Liver (tissue), 9 donors: ENCODE measurements around the gene CEP295NL. TPM values are rescaled to one million over a fixed set of nuclear protein-coding genes. Genes with fewer than 3 reads are reported as not detected.

Source experiments
- DNase-seq: peaks from one replicate; pipeline ENCODE4 v3.0.0-alpha.2; 2017; ENCODE audit warnings: low spot score
- H3K27ac ChIP-seq, 2 donors: one replicate each; pipeline ENCODE4 v1.7.0; 2013; ENCODE audit warnings: inconsistent platforms in 2 of 2, low read length in 2 of 2, control low read depth in 1 of 2, low read depth in 1 of 2, mild to moderate bottlenecking in 1 of 2
- H3K27me3 ChIP-seq, 4 donors: one replicate each; pipeline versions ENCODE4 v1.6.1 to v1.7.0; 2013; ENCODE audit warnings: low read length in 3 of 4, inconsistent platforms in 1 of 4, mild to moderate bottlenecking in 1 of 4, moderate library complexity in 1 of 4; ENCODE audit not compliant: control insufficient read depth in 4 of 4, insufficient read depth in 4 of 4
- H3K36me3 ChIP-seq, 4 donors: one replicate each; pipeline versions ENCODE4 v1.6.1 to v1.7.0; 2013; ENCODE audit warnings: low read length in 3 of 4, mild to moderate bottlenecking in 3 of 4, low read depth in 1 of 4, moderate library complexity in 1 of 4; ENCODE audit not compliant: control insufficient read depth in 4 of 4, insufficient read depth in 3 of 4
- H3K4me1 ChIP-seq, 4 donors: one replicate each; pipeline versions ENCODE4 v1.6.1 to v1.7.0; 2013; ENCODE audit warnings: low read length in 3 of 4, mild to moderate bottlenecking in 3 of 4, moderate library complexity in 1 of 4; ENCODE audit not compliant: control insufficient read depth in 4 of 4, insufficient read depth in 4 of 4
- H3K4me3 ChIP-seq, 3 donors: one replicate each; pipeline versions ENCODE4 v1.6.1 to v1.7.0; 2013; ENCODE audit warnings: low read length in 3 of 3, control low read depth in 1 of 3, low read depth in 1 of 3, mild to moderate bottlenecking in 1 of 3
- H3K9ac ChIP-seq, 2 donors: one replicate each; pipeline ENCODE4 v1.7.0; 2013; ENCODE audit warnings: low read length in 2 of 2, mild to moderate bottlenecking in 2 of 2, moderate library complexity in 2 of 2, control low read depth in 1 of 2, low read depth in 1 of 2
- H3K9me3 ChIP-seq, 4 donors: one replicate each; pipeline versions ENCODE4 v1.6.1 to v1.7.0; 2013; ENCODE audit warnings: low read length in 3 of 4; ENCODE audit not compliant: control insufficient read depth in 4 of 4
- ATF3 ChIP-seq: IDR thresholded peaks from 2 replicates; pipeline ENCODE4 v1.6.1; 2016; ENCODE audit warnings: antibody characterized with exemption
- EGR1 ChIP-seq, 2 donors: IDR thresholded peaks; 2 replicates each; pipeline ENCODE4 v1.6.1; 2016 to 2018; ENCODE audit warnings: antibody characterized with exemption in 2 of 2, low read depth in 2 of 2
- FOXA2 ChIP-seq: IDR thresholded peaks from 2 replicates; pipeline ENCODE4 v1.6.1; 2016; ENCODE audit warnings: antibody characterized with exemption
- GABPA ChIP-seq, 2 donors: IDR thresholded peaks in 1 of 2; conservative IDR thresholded peaks in 1 of 2; 2 replicates each; pipeline ENCODE4 v1.6.1; 2016; ENCODE audit warnings: antibody characterized with exemption in 2 of 2, mild to moderate bottlenecking in 1 of 2, moderate library complexity in 1 of 2
- HNF4A ChIP-seq, 2 donors: conservative IDR thresholded peaks; 2 replicates each; pipeline ENCODE4 v1.6.1; 2016; ENCODE audit warnings: antibody characterized with exemption in 2 of 2, mild to moderate bottlenecking in 2 of 2
- JUND ChIP-seq, 2 donors: IDR thresholded peaks; 2 replicates each; pipeline ENCODE4 v1.6.1; 2016; ENCODE audit warnings: antibody characterized with exemption in 2 of 2
- NR2F2 ChIP-seq: IDR thresholded peaks from 2 replicates; pipeline ENCODE4 v1.6.1; 2016; ENCODE audit warnings: antibody characterized with exemption
- RXRA ChIP-seq, 2 donors: IDR thresholded peaks; 2 replicates each; pipeline ENCODE4 v1.6.1; 2017 to 2018; ENCODE audit warnings: antibody characterized with exemption in 2 of 2, mild to moderate bottlenecking in 1 of 2
- SP1 ChIP-seq: IDR thresholded peaks from 2 replicates; pipeline ENCODE4 v1.6.1; 2018; ENCODE audit warnings: antibody characterized with exemption, mild to moderate bottlenecking
- TAF1 ChIP-seq: conservative IDR thresholded peaks from 2 replicates; pipeline ENCODE4 v1.6.1; 2016; ENCODE audit warnings: antibody characterized with exemption, mild to moderate bottlenecking
- YY1 ChIP-seq: IDR thresholded peaks from 2 replicates; pipeline ENCODE4 v1.6.1; 2016; ENCODE audit warnings: antibody characterized with exemption, mild to moderate bottlenecking
- ZBTB33 ChIP-seq: IDR thresholded peaks from 2 replicates; pipeline ENCODE4 v1.6.1; 2016; ENCODE audit warnings: antibody characterized with exemption
- WGBS: extraction: QIAGEN DNeasy Blood & Tissue Kit; methylation state at CpG from one replicate; pipeline ENCODE4 v1.1.7; 2013; 5-methylcytosine and 5-hydroxymethylcytosine counted together
- polyA plus RNA-seq, 2 donors: library from polyadenylated mRNA; stranded (reverse) in 1 of 2; unstranded in 1 of 2; fragments of 200-250 nt in 1 of 2; fragments of >200 nt in 1 of 2; fragmentation: Nextera tagmentation in 1 of 2; extraction: Ambion mirVana in 1 of 2; gene quantifications; one replicate each; pipeline versions ENCODE4 v1.2.1 to v1.2.3, GENCODE V29; 2013 to 2015
- total RNA-seq, 2 donors: library from RNA; depleted of rRNA; stranded (reverse); fragments of >200 nt; gene quantifications; one replicate each; pipeline ENCODE4 v1.2.3, GENCODE V29; 2014
- TF ChIP-seq, protein P1 (sequence below): IDR thresholded peaks from 2 replicates; pipeline ENCODE4 v1.6.1; 2016; ENCODE audit warnings: antibody characterized with exemption
- TF ChIP-seq, protein P2 (sequence below): IDR thresholded peaks from 2 replicates; pipeline ENCODE4 v1.6.1; 2016; ENCODE audit warnings: antibody characterized with exemption, mild to moderate bottlenecking
- donor health status: healthy.
- donor health status: healthy.
- donor health status: healthy.
- donor health status: healthy.
- donor health status: healthy.

Gene CEP295NL
- total and polyA plus RNA-seq, 4 donors: 0.28 to 1.0 TPM; not detected in 2

DNA sequence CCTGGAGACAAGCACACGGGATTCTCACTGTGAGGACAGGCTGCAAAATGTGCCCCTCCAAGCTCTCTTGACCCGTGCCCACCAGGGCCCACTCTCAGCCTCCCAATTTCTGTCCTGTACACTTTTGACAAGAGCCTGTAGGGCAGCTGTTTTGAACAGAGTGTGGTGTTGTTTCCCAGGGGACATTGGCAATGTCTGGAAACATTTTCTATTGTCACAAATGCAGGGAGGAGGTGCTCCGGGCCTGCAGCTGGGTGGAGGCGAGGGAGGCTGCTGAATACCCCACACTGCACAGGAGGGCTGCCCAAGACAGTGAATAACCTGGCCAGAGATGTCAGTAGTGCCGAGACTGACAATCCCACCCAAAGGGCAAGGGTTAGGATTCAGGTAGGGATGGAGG lies 10.5 kb downstream of the CEP295NL start:
- WGBS: 72% methylated on average over 5 of the region's 5 CpGs
- no peak for DNase-seq
- H3K9me3 ChIP-seq: no peaks in the 10 kb centered on the region
- H3K4me3 ChIP-seq: no peak overlapping the region
- no peak overlapping the region for H3K27ac ChIP-seq
- no peak overlapping the region for H3K9ac ChIP-seq
- no peaks in the 10 kb centered on the region for H3K36me3 ChIP-seq
- peaks cover 0 to 6% (median 0%) of the 10 kb centered on the region in 4 donors for H3K4me1 ChIP-seq
- no peaks in the 10 kb centered on the region for H3K27me3 ChIP-seq
- TF ChIP-seq YY1 (no peak), EGR1 (IDR thresholded peaks at IDR 0.05; ENCODE audit: low read depth in 2 of 2) (no peak), TAF1 (no peak), ATF3 (no peak), SP1 (no peak), JUND (IDR thresholded peaks at IDR 0.05) (no peak), NR2F2 (no peak), FOXA2 (no peak)
- TF ChIP-seq, protein P1, sequence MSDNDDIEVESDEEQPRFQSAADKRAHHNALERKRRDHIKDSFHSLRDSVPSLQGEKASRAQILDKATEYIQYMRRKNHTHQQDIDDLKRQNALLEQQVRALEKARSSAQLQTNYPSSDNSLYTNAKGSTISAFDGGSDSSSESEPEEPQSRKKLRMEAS: no peak
- TF ChIP-seq, protein P2, sequence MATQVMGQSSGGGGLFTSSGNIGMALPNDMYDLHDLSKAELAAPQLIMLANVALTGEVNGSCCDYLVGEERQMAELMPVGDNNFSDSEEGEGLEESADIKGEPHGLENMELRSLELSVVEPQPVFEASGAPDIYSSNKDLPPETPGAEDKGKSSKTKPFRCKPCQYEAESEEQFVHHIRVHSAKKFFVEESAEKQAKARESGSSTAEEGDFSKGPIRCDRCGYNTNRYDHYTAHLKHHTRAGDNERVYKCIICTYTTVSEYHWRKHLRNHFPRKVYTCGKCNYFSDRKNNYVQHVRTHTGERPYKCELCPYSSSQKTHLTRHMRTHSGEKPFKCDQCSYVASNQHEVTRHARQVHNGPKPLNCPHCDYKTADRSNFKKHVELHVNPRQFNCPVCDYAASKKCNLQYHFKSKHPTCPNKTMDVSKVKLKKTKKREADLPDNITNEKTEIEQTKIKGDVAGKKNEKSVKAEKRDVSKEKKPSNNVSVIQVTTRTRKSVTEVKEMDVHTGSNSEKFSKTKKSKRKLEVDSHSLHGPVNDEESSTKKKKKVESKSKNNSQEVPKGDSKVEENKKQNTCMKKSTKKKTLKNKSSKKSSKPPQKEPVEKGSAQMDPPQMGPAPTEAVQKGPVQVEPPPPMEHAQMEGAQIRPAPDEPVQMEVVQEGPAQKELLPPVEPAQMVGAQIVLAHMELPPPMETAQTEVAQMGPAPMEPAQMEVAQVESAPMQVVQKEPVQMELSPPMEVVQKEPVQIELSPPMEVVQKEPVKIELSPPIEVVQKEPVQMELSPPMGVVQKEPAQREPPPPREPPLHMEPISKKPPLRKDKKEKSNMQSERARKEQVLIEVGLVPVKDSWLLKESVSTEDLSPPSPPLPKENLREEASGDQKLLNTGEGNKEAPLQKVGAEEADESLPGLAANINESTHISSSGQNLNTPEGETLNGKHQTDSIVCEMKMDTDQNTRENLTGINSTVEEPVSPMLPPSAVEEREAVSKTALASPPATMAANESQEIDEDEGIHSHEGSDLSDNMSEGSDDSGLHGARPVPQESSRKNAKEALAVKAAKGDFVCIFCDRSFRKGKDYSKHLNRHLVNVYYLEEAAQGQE: no peak

GRCh38 chr17:78892062-78892456 lies 10.9 kb downstream of the CEP295NL start:
- peaks cover 0 to 6% (median 0%) of the 10 kb centered on the region in 4 donors for H3K4me1 ChIP-seq
- no peak for DNase-seq
- H3K9ac ChIP-seq: no peak overlapping the region

GRCh38 chr17:78891406-78892061 lies 11.5 kb downstream of the CEP295NL start:
- DNase-seq: no peak
- Histone ChIP-seq H3K27ac (peak overlapping the region in 1 of 2 donors; percentile 36), H3K36me3 (no peaks in the 10 kb centered on the region), H3K4me3 (no peak overlapping the region), H3K9ac (no peak overlapping the region), H3K27me3 (no peaks in the 10 kb centered on the region), H3K9me3 (no peaks in the 10 kb centered on the region), H3K4me1 (peaks cover 0 to 6% (median 0%) of the 10 kb centered on the region in 4 donors)
- TF ChIP-seq, protein P2: no peak
- TF ChIP-seq, protein P1: no peak
- TF ChIP-seq SP1: no peak
- TF ChIP-seq TAF1: no peak
- no peak for TF ChIP-seq ZBTB33
- no peak for TF ChIP-seq RXRA (IDR thresholded peaks at IDR 0.05)
- WGBS: 78% methylated on average over 21 of the region's 21 CpGs

More at GRCh38 chr17:78892062-78892456, 10.9 kb downstream of the CEP295NL start:
- Histone ChIP-seq H3K27ac (no peak overlapping the region), H3K36me3 (no peaks in the 10 kb centered on the region), H3K4me3 (no peak overlapping the region), H3K9me3 (no peaks in the 10 kb centered on the region), H3K27me3 (no peaks in the 10 kb centered on the region)
- no peak for TF ChIP-seq YY1
- TF ChIP-seq RXRA (IDR thresholded peaks at IDR 0.05): no peak
- TF ChIP-seq SP1: no peak
- no peak for TF ChIP-seq HNF4A (conservative IDR thresholded peaks at IDR 0.05)
- TF ChIP-seq TAF1: no peak
- no peak for TF ChIP-seq GABPA (IDR thresholded peaks at IDR 0.05 in 1 of 2, conservative IDR thresholded peaks at IDR 0.05 in 1 of 2)
- 80% methylated on average over 14 of the region's 14 CpGs for WGBS
